ENCODE measurements around the gene MX1.

Gene MX1

DNA sequence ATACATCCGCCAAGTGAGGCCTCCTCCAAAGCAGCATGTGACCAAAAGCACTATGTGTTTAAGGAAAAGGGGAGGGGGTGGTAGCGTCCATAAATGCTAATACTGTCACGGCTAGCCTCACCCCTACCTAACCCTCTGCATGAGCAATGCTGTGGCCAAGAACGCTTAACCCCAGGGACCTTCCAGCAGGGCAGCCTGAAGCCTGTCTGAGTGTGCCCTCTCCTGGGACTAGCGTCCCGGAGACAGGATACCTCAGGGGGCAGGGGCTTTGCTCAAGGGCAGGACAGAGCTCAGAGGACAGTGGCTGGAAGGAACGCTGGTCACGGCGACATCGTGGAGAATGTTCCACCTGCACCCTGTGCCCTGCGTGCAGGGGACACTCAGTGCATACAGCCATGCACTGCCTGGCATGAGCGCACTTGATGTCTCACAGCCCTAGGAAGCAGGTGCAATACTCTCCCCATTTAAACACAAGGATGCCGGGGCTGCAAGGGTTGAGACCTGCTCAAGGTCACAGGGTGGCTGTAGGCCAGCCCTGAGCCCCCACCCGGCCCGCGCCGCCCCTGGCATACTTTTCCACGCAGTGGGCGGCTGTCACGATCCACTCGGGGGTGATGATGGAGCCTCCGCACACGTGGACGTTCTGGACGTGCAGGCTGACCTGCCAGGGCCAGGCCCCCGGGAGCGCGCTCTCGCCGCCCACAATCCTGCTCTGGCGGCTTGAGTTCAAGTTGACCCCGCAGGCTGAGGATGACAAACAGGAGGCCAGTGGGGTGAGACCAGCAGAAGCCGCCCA, 46.9 kb downstream of the MX1 start:
- Histone ChIP-seq H2BK120ac (ENCODE audit: low read depth, low read length) (no peak overlapping the region), H2AFZ (ENCODE audit: low read depth, low read length) (no peak overlapping the region), H3K4me3 (ENCODE audit: insufficient read depth in 1 of 2, low read depth in 1 of 2, low read length in 2 of 2) (no peak overlapping the region), H3K9ac (ENCODE audit: low read length) (no peak overlapping the region), H3K27me3 (ENCODE audit: control insufficient read depth in 1 of 2, insufficient read depth in 1 of 2, low read length in 2 of 2) (peaks cover 22 to 66% of the 10 kb centered on the region in 2 experiments), H3K4me2 (ENCODE audit: low read length, poor library complexity, severe bottlenecking) (no peak overlapping the region), H2BK12ac (ENCODE audit: low read length in 2 of 2) (peak overlapping the region in 1 of 2 experiments; percentile 15), H3K4me1 (ENCODE audit: control insufficient read depth, insufficient read depth, low read depth, low read length) (peaks cover 13% of the 10 kb centered on the region), H3K14ac (ENCODE audit: low read length in 2 of 2) (no peak overlapping the region), H3K79me1 (replicated peaks; ENCODE audit: low read length, poor library complexity, severe bottlenecking) (no peaks in the 10 kb centered on the region), H3K23ac (ENCODE audit: low read length in 2 of 2) (no peak overlapping the region), H2BK5ac (ENCODE audit: low read depth, low read length, poor library complexity, severe bottlenecking) (no peak overlapping the region), H3K9me3 (ENCODE audit: control insufficient read depth, low read length) (no peaks in the 10 kb centered on the region), H4K91ac (ENCODE audit: low read length) (no peak overlapping the region), H2AK5ac (ENCODE audit: low read length, severe bottlenecking) (no peak overlapping the region), H3K4ac (ENCODE audit: low read depth in 1 of 2, low read length in 2 of 2) (no peak overlapping the region), H3K36me3 (ENCODE audit: control insufficient read depth in 1 of 2, insufficient read depth in 2 of 2, low read depth in 1 of 2, low read length in 2 of 2) (no peaks in the 10 kb centered on the region), H2BK15ac (ENCODE audit: low read depth, poor library complexity, severe bottlenecking) (no peak overlapping the region), H3K18ac (ENCODE audit: low read depth in 1 of 2, low read length in 2 of 2) (no peak overlapping the region), H4K8ac (ENCODE audit: low read length) (no peak overlapping the region), H3K27ac (ENCODE audit: low read length, poor library complexity, severe bottlenecking) (no peak overlapping the region)
- 90% methylated on average over 31 of the region's 33 CpGs for WGBS
- no peak for DNase-seq

DNA sequence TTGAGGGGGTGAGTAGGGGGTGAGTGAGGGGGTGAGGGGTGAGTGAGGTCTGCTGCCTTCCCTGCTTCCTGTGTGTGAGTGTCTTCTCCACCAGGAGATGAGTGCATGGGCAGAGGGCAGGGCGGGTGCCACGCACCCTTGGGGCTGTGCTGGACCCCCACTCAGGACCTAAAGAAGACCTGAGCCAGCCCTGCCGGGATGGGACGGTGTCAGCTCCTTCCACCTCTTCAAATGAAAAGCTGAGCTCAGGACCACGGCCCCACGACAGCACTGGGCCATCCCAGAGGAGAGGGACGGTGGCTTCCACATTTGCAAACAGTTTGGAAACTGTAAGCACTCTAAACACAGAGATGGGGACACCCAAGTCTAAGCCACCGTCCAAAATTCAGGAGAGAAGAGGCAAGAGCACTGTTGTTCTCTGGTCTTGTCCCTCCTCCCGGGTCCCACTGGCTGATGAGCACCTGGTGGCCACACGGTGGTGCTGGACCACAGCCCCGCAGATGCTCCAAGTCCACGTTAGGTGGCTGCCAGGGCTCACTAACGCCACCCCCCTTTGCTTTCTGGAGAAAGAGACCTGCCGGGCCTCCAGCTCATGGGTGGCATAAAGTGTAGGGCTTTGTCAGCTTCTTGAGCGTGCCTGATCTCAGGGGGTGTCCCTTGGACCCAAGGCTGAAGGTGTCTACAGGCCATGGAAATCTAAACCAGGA, 49.8 kb downstream of the MX1 start:
- no peak overlapping the region for H3K14ac ChIP-seq (ENCODE audit: low read length in 2 of 2)
- no peak overlapping the region for H2BK120ac ChIP-seq (ENCODE audit: low read depth, low read length)
- H4K91ac ChIP-seq (ENCODE audit: low read length): no peak overlapping the region
- no peak overlapping the region for H3K18ac ChIP-seq (ENCODE audit: low read depth in 1 of 2, low read length in 2 of 2)
- H3K23ac ChIP-seq (ENCODE audit: low read length in 2 of 2): no peak overlapping the region
- H3K36me3 ChIP-seq (ENCODE audit: control insufficient read depth in 1 of 2, insufficient read depth in 2 of 2, low read depth in 1 of 2, low read length in 2 of 2): no peaks in the 10 kb centered on the region
- no peak overlapping the region for H4K8ac ChIP-seq (ENCODE audit: low read length)
- H3K27ac ChIP-seq (ENCODE audit: low read length, poor library complexity, severe bottlenecking): no peak overlapping the region
- H3K9me3 ChIP-seq (ENCODE audit: control insufficient read depth, low read length): no peaks in the 10 kb centered on the region
- no peak overlapping the region for H2BK5ac ChIP-seq (ENCODE audit: low read depth, low read length, poor library complexity, severe bottlenecking)
- H3K4ac ChIP-seq (ENCODE audit: low read depth in 1 of 2, low read length in 2 of 2): no peak overlapping the region
- no peak overlapping the region for H2BK12ac ChIP-seq (ENCODE audit: low read length in 2 of 2)
- 83% methylated on average over 15 of the region's 15 CpGs for WGBS
- H3K4me3 ChIP-seq (ENCODE audit: insufficient read depth in 1 of 2, low read depth in 1 of 2, low read length in 2 of 2): no peak overlapping the region
- no peaks in the 10 kb centered on the region for H3K79me1 ChIP-seq (replicated peaks; ENCODE audit: low read length, poor library complexity, severe bottlenecking)
- H3K9ac ChIP-seq (ENCODE audit: low read length): no peak overlapping the region
- H2BK15ac ChIP-seq (ENCODE audit: low read depth, poor library complexity, severe bottlenecking): no peak overlapping the region
- peaks cover 10% of the 10 kb centered on the region for H3K4me1 ChIP-seq (ENCODE audit: control insufficient read depth, insufficient read depth, low read depth, low read length)
- H3K27me3 ChIP-seq (ENCODE audit: control insufficient read depth in 1 of 2, insufficient read depth in 1 of 2, low read length in 2 of 2): peaks cover 11 to 62% of the 10 kb centered on the region in 2 experiments
- no peak overlapping the region for H2AK5ac ChIP-seq (ENCODE audit: low read length, severe bottlenecking)
- no peak for DNase-seq
- no peak overlapping the region for H3K4me2 ChIP-seq (ENCODE audit: low read length, poor library complexity, severe bottlenecking)
- no peak overlapping the region for H2AFZ ChIP-seq (ENCODE audit: low read depth, low read length)

DNA sequence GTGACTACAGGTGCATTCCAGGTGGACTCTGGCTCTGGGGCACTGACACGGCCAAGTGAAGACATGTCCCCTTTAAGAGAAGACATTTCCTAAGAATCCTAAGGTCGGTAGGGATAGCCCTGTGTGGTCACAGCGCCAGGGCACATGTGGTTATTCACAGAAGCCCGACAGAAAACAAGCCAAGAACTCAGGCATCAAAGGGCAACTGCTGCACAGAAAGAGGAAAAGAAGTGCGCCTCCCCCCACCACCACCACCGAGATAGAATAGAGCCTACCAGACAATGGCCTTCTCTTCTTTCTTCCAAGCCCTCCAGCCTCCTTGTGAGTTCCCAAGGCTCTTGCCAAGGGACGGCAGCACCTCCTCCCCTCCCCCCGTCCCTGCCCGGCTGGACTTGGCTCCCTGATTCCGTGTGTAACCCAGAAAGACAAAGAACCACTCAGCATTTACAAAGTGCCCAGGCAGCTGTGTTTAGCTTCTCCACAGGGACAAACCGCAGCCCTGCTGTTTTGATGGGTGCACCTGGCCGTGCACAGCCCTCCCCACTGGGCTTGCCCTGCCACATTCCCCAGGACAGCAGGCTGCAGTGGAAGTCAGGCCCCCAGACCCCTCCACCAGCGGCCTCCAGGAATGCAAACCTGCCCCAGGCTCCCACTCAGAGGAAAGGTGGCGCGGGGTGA, 51.7 kb downstream of the MX1 start:
- H3K9ac ChIP-seq (ENCODE audit: low read length): no peak overlapping the region
- peak overlapping the region in 1 of 2 experiments; percentile 61 for H3K18ac ChIP-seq (ENCODE audit: low read depth in 1 of 2, low read length in 2 of 2)
- no peak overlapping the region for H3K4me3 ChIP-seq (ENCODE audit: insufficient read depth in 1 of 2, low read depth in 1 of 2, low read length in 2 of 2)
- peaks cover 5 to 43% of the 10 kb centered on the region in 2 experiments for H3K27me3 ChIP-seq (ENCODE audit: control insufficient read depth in 1 of 2, insufficient read depth in 1 of 2, low read length in 2 of 2)
- no peak overlapping the region for H4K91ac ChIP-seq (ENCODE audit: low read length)
- H3K14ac ChIP-seq (ENCODE audit: low read length in 2 of 2): no peak overlapping the region
- no peak overlapping the region for H4K8ac ChIP-seq (ENCODE audit: low read length)
- no peak overlapping the region for H3K4ac ChIP-seq (ENCODE audit: low read depth in 1 of 2, low read length in 2 of 2)
- no peak overlapping the region for H2BK5ac ChIP-seq (ENCODE audit: low read depth, low read length, poor library complexity, severe bottlenecking)
- H3K23ac ChIP-seq (ENCODE audit: low read length in 2 of 2): no peak overlapping the region
- H3K79me1 ChIP-seq (replicated peaks; ENCODE audit: low read length, poor library complexity, severe bottlenecking): no peaks in the 10 kb centered on the region
- H2BK15ac ChIP-seq (ENCODE audit: low read depth, poor library complexity, severe bottlenecking): peak overlapping the region; percentile 34
- no peak overlapping the region for H2BK12ac ChIP-seq (ENCODE audit: low read length in 2 of 2)
- peaks cover 10% of the 10 kb centered on the region for H3K4me1 ChIP-seq (ENCODE audit: control insufficient read depth, insufficient read depth, low read depth, low read length)
- no peaks in the 10 kb centered on the region for H3K9me3 ChIP-seq (ENCODE audit: control insufficient read depth, low read length)
- WGBS: 43% methylated on average over 14 of the region's 15 CpGs
- no peaks in the 10 kb centered on the region for H3K36me3 ChIP-seq (ENCODE audit: control insufficient read depth in 1 of 2, insufficient read depth in 2 of 2, low read depth in 1 of 2, low read length in 2 of 2)
- H2AFZ ChIP-seq (ENCODE audit: low read depth, low read length): no peak overlapping the region
- H3K27ac ChIP-seq (ENCODE audit: low read length, poor library complexity, severe bottlenecking): no peak overlapping the region
- H2BK120ac ChIP-seq (ENCODE audit: low read depth, low read length): peak overlapping the region; percentile 27
- H3K4me2 ChIP-seq (ENCODE audit: low read length, poor library complexity, severe bottlenecking): no peak overlapping the region
- DNase-seq: no peak
- no peak overlapping the region for H2AK5ac ChIP-seq (ENCODE audit: low read length, severe bottlenecking)

Measured in mesenchymal stem cell (in vitro differentiated cells and primary cell).